Measurements from ENCODE around the gene FARP1.

The FARP1 gene

GRCh38 chr13:98204546-98204945, 61.7 kb downstream of the FARP1 start:
- TF ChIP-seq CTCF (IDR thresholded peaks at IDR 0.05): no peak
- H3K36me3 ChIP-seq: no peaks in the 10 kb centered on the region
- no peaks in the 10 kb centered on the region for H3K27me3 ChIP-seq
- H3K4me1 ChIP-seq (ENCODE audit: control insufficient read depth in 1 of 2, insufficient read depth in 1 of 2, low read depth in 1 of 2, low read length in 1 of 2): no peaks in the 10 kb centered on the region
- no peak overlapping the region for H3K4me3 ChIP-seq (ENCODE audit: low read depth in 1 of 2, low read length in 1 of 2)
- no peaks in the 10 kb centered on the region for H3K9me3 ChIP-seq
- no peak overlapping the region for H3K27ac ChIP-seq

GRCh38 chr13:98206946-98207345, 64.1 kb downstream of the FARP1 start:
- Histone ChIP-seq H3K9me3 (no peaks in the 10 kb centered on the region), H3K4me1 (ENCODE audit: control insufficient read depth in 1 of 2, insufficient read depth in 1 of 2, low read depth in 1 of 2, low read length in 1 of 2) (no peaks in the 10 kb centered on the region)
- TF ChIP-seq CTCF (IDR thresholded peaks at IDR 0.05): no peak

GRCh38 chr13:98207416-98207815, 64.5 kb downstream of the FARP1 start:
- Histone ChIP-seq H3K4me3 (ENCODE audit: low read depth in 1 of 2, low read length in 1 of 2) (no peak overlapping the region), H3K4me1 (ENCODE audit: control insufficient read depth in 1 of 2, insufficient read depth in 1 of 2, low read depth in 1 of 2, low read length in 1 of 2) (no peaks in the 10 kb centered on the region), H3K9me3 (no peaks in the 10 kb centered on the region), H3K27me3 (no peaks in the 10 kb centered on the region), H3K36me3 (no peaks in the 10 kb centered on the region), H3K27ac (no peak overlapping the region)
- no peak for TF ChIP-seq CTCF (IDR thresholded peaks at IDR 0.05)

More at GRCh38 chr13:98206946-98207345, 64.1 kb downstream of the FARP1 start:
- Histone ChIP-seq H3K4me3 (ENCODE audit: low read depth in 1 of 2, low read length in 1 of 2) (no peak overlapping the region), H3K27me3 (no peaks in the 10 kb centered on the region), H3K27ac (no peak overlapping the region), H3K36me3 (no peaks in the 10 kb centered on the region)

- Histone ChIP-seq H3K27ac (no peak overlapping the region), H3K4me3 (ENCODE audit: low read depth in 1 of 2, low read length in 1 of 2) (no peak overlapping the region), H3K4me1 (ENCODE audit: control insufficient read depth in 1 of 2, insufficient read depth in 1 of 2, low read depth in 1 of 2, low read length in 1 of 2) (no peaks in the 10 kb centered on the region), H3K27me3 (no peaks in the 10 kb centered on the region), H3K36me3 (no peaks in the 10 kb centered on the region), H3K9me3 (no peaks in the 10 kb centered on the region)
- TF ChIP-seq CTCF (IDR thresholded peaks at IDR 0.05): no peak
Observed at GRCh38 chr13:98208606-98209005, 65.7 kb downstream of the FARP1 start.

GRCh38 chr13:98212763-98213162, 69.9 kb downstream of the FARP1 start:
- no peaks in the 10 kb centered on the region for H3K36me3 ChIP-seq
- H3K27me3 ChIP-seq: no peaks in the 10 kb centered on the region
- no peak overlapping the region for H3K27ac ChIP-seq
- H3K9me3 ChIP-seq: no peaks in the 10 kb centered on the region
- no peaks in the 10 kb centered on the region for H3K4me1 ChIP-seq (ENCODE audit: control insufficient read depth in 1 of 2, insufficient read depth in 1 of 2, low read depth in 1 of 2, low read length in 1 of 2)
- no peak overlapping the region for H3K4me3 ChIP-seq (ENCODE audit: low read depth in 1 of 2, low read length in 1 of 2)
- no peak for TF ChIP-seq CTCF (IDR thresholded peaks at IDR 0.05)

- Histone ChIP-seq H3K36me3 (no peaks in the 10 kb centered on the region), H3K9me3 (no peaks in the 10 kb centered on the region), H3K4me3 (ENCODE audit: low read depth in 1 of 2, low read length in 1 of 2) (no peak overlapping the region), H3K4me1 (ENCODE audit: control insufficient read depth in 1 of 2, insufficient read depth in 1 of 2, low read depth in 1 of 2, low read length in 1 of 2) (no peaks in the 10 kb centered on the region), H3K27me3 (no peaks in the 10 kb centered on the region), H3K27ac (no peak overlapping the region)
- no peak for TF ChIP-seq CTCF (IDR thresholded peaks at IDR 0.05)
Observed at GRCh38 chr13:98213354-98213753, 70.5 kb downstream of the FARP1 start.

Data from neutrophil (primary cell).